CD4-positive, CD25-positive, alpha-beta regulatory T cell (primary cell): ENCODE measurements around the gene FBN1. TPM values are rescaled to one million over a fixed set of nuclear protein-coding genes. Genes with fewer than 3 reads are reported as not detected.

ENCODE experiments used
- ATAC-seq, 2 donors: fragments of 150-1000 bp; cut with Tn5 transposase; one replicate each; pipeline ENCODE4 v1.10.0; 2021; ENCODE audit warnings: low read depth in 2 of 2, moderate number of reproducible peaks in 2 of 2, moderate library complexity in 1 of 2
- DNase-seq, 3 donors: peaks; one replicate each; pipeline versions ENCODE4 v3.0.0 to v3.0.0-alpha.2; 2012 to 2022; ENCODE audit warnings: mixed read lengths in 1 of 3
- H3K27ac ChIP-seq: one replicate; pipeline ENCODE4 v1.7.0; 2013; ENCODE audit warnings: mild to moderate bottlenecking, low read length; ENCODE audit not compliant: insufficient read depth, poor library complexity, severe bottlenecking
- H3K27me3 ChIP-seq: one replicate; pipeline ENCODE4 v1.7.0; 2013; ENCODE audit warnings: low read length; ENCODE audit not compliant: control insufficient read depth, insufficient read depth
- H3K36me3 ChIP-seq: one replicate; pipeline ENCODE4 v1.7.0; 2013; ENCODE audit warnings: mild to moderate bottlenecking, low read length, moderate library complexity; ENCODE audit not compliant: control insufficient read depth, insufficient read depth
- H3K4me1 ChIP-seq: 2 replicates; pipeline ENCODE4 v1.7.0; 2013; ENCODE audit warnings: mild to moderate bottlenecking, low read length; ENCODE audit not compliant: insufficient read depth, control insufficient read depth, poor library complexity, severe bottlenecking
- H3K4me3 ChIP-seq: one replicate; pipeline ENCODE4 v1.7.0; 2013; ENCODE audit warnings: low read depth, mild to moderate bottlenecking, low read length, moderate library complexity
- H3K9me3 ChIP-seq, 2 experiments: 1 replicate in 1 of 2; 2 replicates in 1 of 2; pipeline ENCODE4 v1.7.0; 2013; ENCODE audit warnings: low read length in 2 of 2, mild to moderate bottlenecking in 1 of 2, moderate library complexity in 1 of 2; ENCODE audit not compliant: control insufficient read depth in 2 of 2
- H3K27ac Mint-ChIP-seq, 3 donors: one replicate each; pipeline ENCODE4 v1.8.0; 2020 to 2022; ENCODE audit warnings: mild to moderate bottlenecking in 3 of 3, mixed read lengths in 3 of 3, moderate library complexity in 2 of 3
- H3K27me3 Mint-ChIP-seq: one replicate; pipeline ENCODE4 v1.8.0; 2022; ENCODE audit warnings: mild to moderate bottlenecking, mixed read lengths
- H3K36me3 Mint-ChIP-seq: one replicate; pipeline ENCODE4 v1.8.0; 2020; ENCODE audit warnings: mixed read lengths
- H3K4me1 Mint-ChIP-seq, 4 donors: one replicate each; pipeline ENCODE4 v1.8.0; 2020 to 2022; ENCODE audit warnings: mixed read lengths in 4 of 4, mild to moderate bottlenecking in 1 of 4
- H3K4me3 Mint-ChIP-seq, 4 donors: one replicate each; pipeline ENCODE4 v1.8.0; 2020 to 2022; ENCODE audit warnings: mild to moderate bottlenecking in 4 of 4, mixed read lengths in 4 of 4, moderate library complexity in 3 of 4
- H3K9me3 Mint-ChIP-seq, 7 donors: one replicate each; pipeline ENCODE4 v1.8.0; 2020 to 2022; ENCODE audit warnings: mixed read lengths in 7 of 7, mild to moderate bottlenecking in 3 of 7, moderate library complexity in 2 of 7
- polyA plus RNA-seq, 4 donors: library from polyadenylated mRNA; unstranded; fragments of 300-500 nt; fragmentation: Illumina TruSeq; gene quantifications; one replicate each; pipeline ENCODE4 v1.2.3, GENCODE V29; 2021
- total RNA-seq: library from RNA; stranded (reverse); gene quantifications from one replicate; pipeline ENCODE4 v1.2.3, GENCODE V29; 2022

FBN1 gene
- total and polyA plus RNA-seq, 5 donors from 2014 or later = 0.72 TPM; not detected in 4

GRCh38 chr15:48617619-48618018 lies 27.9 kb downstream of the FBN1 start:
- no peak overlapping the region for H3K27ac Mint-ChIP-seq
- H3K27me3 Mint-ChIP-seq = peaks cover 4% of the 10 kb centered on the region
- no peak overlapping the region for H3K4me3 Mint-ChIP-seq
- no peaks in the 10 kb centered on the region for H3K9me3 ChIP-seq
- ATAC-seq (no peak), DNase-seq (no peak)
- no peaks in the 10 kb centered on the region for H3K36me3 ChIP-seq
- H3K4me1 Mint-ChIP-seq = no peaks in the 10 kb centered on the region
- H3K4me3 ChIP-seq = no peak overlapping the region
- no peaks in the 10 kb centered on the region for H3K36me3 Mint-ChIP-seq
- no peak overlapping the region for H3K27ac ChIP-seq
- H3K27me3 ChIP-seq = no peaks in the 10 kb centered on the region
- H3K4me1 ChIP-seq = no peaks in the 10 kb centered on the region
- H3K9me3 Mint-ChIP-seq = peaks cover 0 to 2% (median 0%) of the 10 kb centered on the region in 7 donors

- DNase-seq = no peak
- Mint-ChIP-seq H3K4me3 (no peak overlapping the region), H3K36me3 (no peaks in the 10 kb centered on the region), H3K27me3 (peaks cover 4% of the 10 kb centered on the region), H3K4me1 (no peaks in the 10 kb centered on the region), H3K27ac (no peak overlapping the region), H3K9me3 (peaks cover 0 to 2% (median 0%) of the 10 kb centered on the region in 7 donors)
- no peak overlapping the region for H3K4me3 ChIP-seq
- H3K4me1 ChIP-seq = no peaks in the 10 kb centered on the region
- no peaks in the 10 kb centered on the region for H3K36me3 ChIP-seq
- H3K27me3 ChIP-seq = no peaks in the 10 kb centered on the region
- no peaks in the 10 kb centered on the region for H3K9me3 ChIP-seq
- H3K27ac ChIP-seq = no peak overlapping the region
- ATAC-seq = no peak
These were observed 29.3 kb downstream of the FBN1 start for GRCh38 chr15:48616216-48616615.

DNA sequence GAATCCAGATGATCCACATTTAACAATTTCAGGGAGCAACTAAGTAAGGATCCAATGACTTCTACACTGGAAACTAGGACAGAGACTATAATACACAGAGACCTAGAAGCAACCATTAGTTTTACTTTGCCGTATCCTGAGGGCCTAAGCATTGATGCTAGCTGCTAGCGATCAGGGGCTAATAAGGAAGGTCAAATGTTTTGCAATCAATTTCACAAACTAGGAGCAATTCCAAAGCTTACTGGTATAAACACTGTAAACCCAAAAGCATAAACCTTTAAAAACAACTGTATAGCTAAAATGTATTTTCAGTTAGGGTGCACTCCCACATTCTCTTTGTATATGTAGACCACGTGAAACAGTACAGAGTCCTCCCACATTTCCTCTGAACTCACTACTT lies 31.5 kb downstream of the FBN1 start:
- Histone ChIP-seq H3K4me3 (no peak overlapping the region), H3K27ac (no peak overlapping the region), H3K4me1 (no peaks in the 10 kb centered on the region), H3K36me3 (no peaks in the 10 kb centered on the region), H3K9me3 (no peaks in the 10 kb centered on the region), H3K27me3 (no peaks in the 10 kb centered on the region)
- DNase-seq = no peak
- H3K9me3 Mint-ChIP-seq = peaks cover 0 to 2% (median 0%) of the 10 kb centered on the region in 7 donors
- H3K4me3 Mint-ChIP-seq = no peak overlapping the region
- no peaks in the 10 kb centered on the region for H3K36me3 Mint-ChIP-seq
- ATAC-seq = no peak
- H3K27me3 Mint-ChIP-seq = peaks cover 4% of the 10 kb centered on the region
- H3K27ac Mint-ChIP-seq = no peak overlapping the region
- no peaks in the 10 kb centered on the region for H3K4me1 Mint-ChIP-seq

- Mint-ChIP-seq H3K4me3 (no peak overlapping the region), H3K36me3 (no peaks in the 10 kb centered on the region), H3K4me1 (no peaks in the 10 kb centered on the region), H3K27ac (no peak overlapping the region), H3K9me3 (peaks cover 0 to 2% (median 0%) of the 10 kb centered on the region in 7 donors), H3K27me3 (peaks cover 5% of the 10 kb centered on the region)
- no peak for ATAC-seq
- Histone ChIP-seq H3K27me3 (no peaks in the 10 kb centered on the region), H3K4me3 (no peak overlapping the region), H3K36me3 (no peaks in the 10 kb centered on the region), H3K27ac (no peak overlapping the region), H3K9me3 (no peaks in the 10 kb centered on the region), H3K4me1 (no peaks in the 10 kb centered on the region)
- DNase-seq = no peak
These were observed 36.0 kb downstream of the FBN1 start for GRCh38 chr15:48609486-48609885.

DNA sequence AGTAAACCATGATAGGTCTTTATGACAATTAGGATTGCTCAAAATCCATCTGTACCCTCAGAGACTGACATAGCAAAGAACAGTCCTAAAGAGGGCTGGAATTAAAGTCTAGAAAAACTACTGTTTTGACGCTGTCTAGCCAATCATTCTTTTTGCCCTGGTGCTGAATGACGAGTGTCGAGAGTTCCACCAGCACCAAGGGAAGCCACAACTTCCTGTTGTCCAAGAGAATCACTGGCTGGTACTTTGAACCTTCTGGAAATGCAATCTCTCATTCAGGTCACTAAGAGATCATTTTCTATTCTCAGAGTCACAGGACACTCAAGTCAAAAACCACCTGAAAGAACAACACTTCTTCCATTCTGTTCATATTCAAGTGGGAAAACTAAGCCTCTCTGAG lies 37.7 kb downstream of the FBN1 start:
- H3K9me3 ChIP-seq = no peaks in the 10 kb centered on the region
- peaks cover 5% of the 10 kb centered on the region for H3K27me3 Mint-ChIP-seq
- no peak overlapping the region for H3K27ac Mint-ChIP-seq
- DNase-seq (no peak), ATAC-seq (no peak)
- no peaks in the 10 kb centered on the region for H3K36me3 ChIP-seq
- no peak overlapping the region for H3K4me3 ChIP-seq
- H3K4me1 ChIP-seq = no peaks in the 10 kb centered on the region
- no peaks in the 10 kb centered on the region for H3K4me1 Mint-ChIP-seq
- no peaks in the 10 kb centered on the region for H3K27me3 ChIP-seq
- peaks cover 0 to 2% (median 0%) of the 10 kb centered on the region in 7 donors for H3K9me3 Mint-ChIP-seq
- no peak overlapping the region for H3K4me3 Mint-ChIP-seq
- no peaks in the 10 kb centered on the region for H3K36me3 Mint-ChIP-seq
- no peak overlapping the region for H3K27ac ChIP-seq

DNA sequence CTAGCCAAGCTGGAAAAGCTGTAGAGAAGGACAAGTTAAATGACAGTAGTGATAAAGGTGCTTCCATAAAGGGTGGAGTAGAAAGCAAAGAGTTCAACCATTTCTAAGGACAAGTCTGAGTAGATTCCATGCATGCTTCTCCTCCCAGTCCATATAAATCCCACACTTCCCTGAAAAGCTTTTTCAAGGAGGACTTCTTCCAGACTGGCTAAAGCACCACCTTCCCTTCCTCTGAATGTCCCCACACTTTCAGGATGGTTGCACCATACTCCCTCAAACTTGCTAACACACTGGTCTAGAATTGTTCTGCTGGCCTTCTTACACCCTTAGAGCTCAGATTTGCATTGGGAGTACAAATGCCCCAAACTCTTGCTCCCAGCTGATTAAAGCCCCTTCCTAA lies 40.9 kb downstream of the FBN1 start:
- Histone ChIP-seq H3K36me3 (no peaks in the 10 kb centered on the region), H3K27me3 (no peaks in the 10 kb centered on the region), H3K4me3 (no peak overlapping the region), H3K9me3 (no peaks in the 10 kb centered on the region), H3K4me1 (no peaks in the 10 kb centered on the region), H3K27ac (no peak overlapping the region)
- no peak for ATAC-seq
- peaks cover 14% of the 10 kb centered on the region for H3K27me3 Mint-ChIP-seq
- H3K4me1 Mint-ChIP-seq = no peaks in the 10 kb centered on the region
- peaks cover 0 to 4% (median 0%) of the 10 kb centered on the region in 7 donors for H3K9me3 Mint-ChIP-seq
- no peaks in the 10 kb centered on the region for H3K36me3 Mint-ChIP-seq
- H3K27ac Mint-ChIP-seq = no peak overlapping the region
- no peak for DNase-seq
- H3K4me3 Mint-ChIP-seq = no peak overlapping the region

- H3K36me3 ChIP-seq = no peaks in the 10 kb centered on the region
- Mint-ChIP-seq H3K27ac (no peak overlapping the region), H3K4me3 (no peak overlapping the region), H3K4me1 (no peaks in the 10 kb centered on the region), H3K9me3 (peaks cover 0 to 4% (median 0%) of the 10 kb centered on the region in 7 donors), H3K36me3 (no peaks in the 10 kb centered on the region), H3K27me3 (peaks cover 14% of the 10 kb centered on the region)
- no peak for DNase-seq
- no peaks in the 10 kb centered on the region for H3K4me1 ChIP-seq
- ATAC-seq = no peak
- H3K9me3 ChIP-seq = no peaks in the 10 kb centered on the region
- H3K4me3 ChIP-seq = no peak overlapping the region
- no peaks in the 10 kb centered on the region for H3K27me3 ChIP-seq
- no peak overlapping the region for H3K27ac ChIP-seq
These were observed 41.6 kb downstream of the FBN1 start for GRCh38 chr15:48603922-48604321.

DNA sequence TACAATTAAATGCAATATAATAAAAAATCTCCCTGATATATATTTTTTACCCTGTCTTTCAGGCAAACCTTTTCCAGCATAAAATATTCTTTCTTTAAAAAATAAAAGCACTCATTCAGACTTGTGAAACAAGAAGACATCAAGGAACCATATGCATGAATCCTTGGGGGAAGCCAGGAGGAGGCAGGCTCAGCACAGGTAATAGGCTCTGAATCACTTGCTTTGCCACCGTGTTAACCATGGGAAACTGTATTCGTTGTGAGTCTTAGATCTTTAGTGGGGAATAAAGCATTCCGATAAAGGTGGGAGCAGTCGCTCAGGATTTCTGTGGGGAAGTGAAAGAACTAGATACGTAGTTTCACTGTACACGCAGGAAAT lies 42.4 kb downstream of the FBN1 start:
- Mint-ChIP-seq H3K9me3 (peaks cover 0 to 4% (median 0%) of the 10 kb centered on the region in 7 donors), H3K27me3 (peaks cover 14% of the 10 kb centered on the region), H3K36me3 (no peaks in the 10 kb centered on the region), H3K4me1 (no peaks in the 10 kb centered on the region), H3K27ac (no peak overlapping the region), H3K4me3 (no peak overlapping the region)
- Histone ChIP-seq H3K4me1 (no peaks in the 10 kb centered on the region), H3K27ac (no peak overlapping the region), H3K9me3 (no peaks in the 10 kb centered on the region), H3K27me3 (no peaks in the 10 kb centered on the region), H3K4me3 (no peak overlapping the region), H3K36me3 (no peaks in the 10 kb centered on the region)
- DNase-seq (no peak), ATAC-seq (no peak)
